Astrocyte (in vitro differentiated cells and primary cell): ENCODE measurements around the gene DCP1B.

Experiments used
- CTCF ChIP-seq: IDR thresholded peaks from 2 replicates; pipeline ENCODE4 v1.5.1; 2011; ENCODE audit warnings: low read depth, mild to moderate bottlenecking, inconsistent platforms, low read length, moderate library complexity; ENCODE audit not compliant: insufficient read depth
- EZH2 ChIP-seq: IDR thresholded peaks from 2 replicates; pipeline ENCODE4 v1.6.1; 2012; ENCODE audit warnings: mild to moderate bottlenecking, low read length, inconsistent platforms; ENCODE audit not compliant: insufficient read depth

- TF ChIP-seq CTCF: no peak
- no peak for TF ChIP-seq EZH2
These were observed 84.5 kb downstream of the DCP1B start for GRCh38 chr12:1919763-1920162.
